GM21515 (cell line): ENCODE data around the gene VTI1A.
"Not testable (repeated sequence)": the region's sequence is repeated elsewhere in the genome, so short reads cannot be mapped to it uniquely, and the experiment has no call there.

ENCODE experiments used
- ATAC-seq: cut with Tn5 transposase; IDR thresholded peaks from one replicate; pipeline ENCODE4 v1.9.1; 2021; ENCODE audit not compliant: unreplicated experiment

Gene VTI1A

GRCh38 chr10:112585126-112585525, 138.1 kb downstream of the VTI1A start:
- ATAC-seq = no peak

- no peak for ATAC-seq
Measured at GRCh38 chr10:112585960-112586359, 138.9 kb downstream of the VTI1A start.

GRCh38 chr10:112587729-112588128, 140.7 kb downstream of the VTI1A start:
- no peak for ATAC-seq

GRCh38 chr10:112588225-112588990, 141.4 kb downstream of the VTI1A start:
- ATAC-seq = no peak

- ATAC-seq = no peak
Measured at GRCh38 chr10:112589081-112589480, 142.1 kb downstream of the VTI1A start.

- ATAC-seq = not testable (repeated sequence)
Measured at GRCh38 chr10:112590786-112591185, 143.8 kb downstream of the VTI1A start.

- no peak for ATAC-seq
Measured at GRCh38 chr10:112593023-112593422, 146.0 kb downstream of the VTI1A start.

GRCh38 chr10:112601214-112602090, 154.4 kb downstream of the VTI1A start:
- no peak for ATAC-seq

- no peak for ATAC-seq
Measured at GRCh38 chr10:112603062-112603461, 156.0 kb downstream of the VTI1A start.

GRCh38 chr10:112605063-112605462, 158.0 kb downstream of the VTI1A start:
- ATAC-seq = no peak

GRCh38 chr10:112607506-112607905, 160.5 kb downstream of the VTI1A start:
- ATAC-seq = no peak

- ATAC-seq = no peak
Measured at GRCh38 chr10:112613620-112614019, 166.6 kb downstream of the VTI1A start.

- no peak for ATAC-seq
Measured at GRCh38 chr10:112614072-112614471, 167.1 kb downstream of the VTI1A start.

GRCh38 chr10:112614586-112614985, 167.6 kb downstream of the VTI1A start:
- ATAC-seq = no peak

GRCh38 chr10:112615269-112615668, 168.3 kb downstream of the VTI1A start:
- no peak for ATAC-seq

- no peak for ATAC-seq
Measured at GRCh38 chr10:112616647-112617046, 169.6 kb downstream of the VTI1A start.

GRCh38 chr10:112618814-112619213, 171.8 kb downstream of the VTI1A start:
- ATAC-seq = no peak

GRCh38 chr10:112619556-112619955, 172.5 kb downstream of the VTI1A start:
- ATAC-seq = no peak

- ATAC-seq = no peak
Measured at GRCh38 chr10:112622786-112623185, 175.8 kb downstream of the VTI1A start.

- no peak for ATAC-seq
Measured at GRCh38 chr10:112624546-112625048, 177.6 kb downstream of the VTI1A start.

GRCh38 chr10:112628951-112629609, 182.1 kb downstream of the VTI1A start:
- no peak for ATAC-seq
